Left renal pelvis (tissue), 4 donors: ENCODE results near the gene GCN1. TPM values are rescaled to one million over a fixed set of nuclear protein-coding genes. Genes with fewer than 3 reads are reported as not detected.

Source experiments
- DNase-seq, 4 donors: peaks; one replicate each; pipeline ENCODE4 v3.0.0-alpha.2; 2013; ENCODE audit warnings: low read depth in 4 of 4, low spot score in 3 of 4
- polyA plus RNA-seq, 4 donors: library from polyadenylated mRNA; unstranded; fragments of 120-200 nt; gene quantifications; one replicate each; pipeline ENCODE4 v1.2.1, GENCODE V29; 2013; ENCODE audit not compliant: insufficient read length in 4 of 4

GCN1 gene
- polyA plus RNA-seq, 4 donors = 46.8 to 66.2 (median 51.2) TPM

GRCh38 chr12:120230326-120230973 lies 35.9 kb upstream of the GCN1 start:
- DNase-seq = peak in 1 of 4 donors; percentile 60

GRCh38 chr12:120229487-120230325 lies 35.2 kb upstream of the GCN1 start:
- no peak for DNase-seq

GRCh38 chr12:120229071-120229486 lies 34.6 kb upstream of the GCN1 start:
- no peak for DNase-seq

GRCh38 chr12:120228291-120229070 lies 34.0 kb upstream of the GCN1 start:
- peak in 3 of 4 donors; percentile 73 to 77 (median 74) for DNase-seq

GRCh38 chr12:120228041-120228290 lies 33.5 kb upstream of the GCN1 start:
- DNase-seq = no peak

GRCh38 chr12:120227233-120228040 lies 32.9 kb upstream of the GCN1 start:
- DNase-seq = no peak

GRCh38 chr12:120225852-120226640 lies 31.5 kb upstream of the GCN1 start:
- no peak for DNase-seq

GRCh38 chr12:120225200-120225558 lies 30.7 kb upstream of the GCN1 start:
- no peak for DNase-seq

- DNase-seq = no peak
Measured at GRCh38 chr12:120224304-120225199, 30.0 kb upstream of the GCN1 start.

- DNase-seq = no peak
Measured at GRCh38 chr12:120223458-120224303, 29.2 kb upstream of the GCN1 start.

- DNase-seq = no peak
Measured at GRCh38 chr12:120222288-120222832, 27.8 kb upstream of the GCN1 start.

- DNase-seq = no peak
Measured at GRCh38 chr12:120221576-120221900, 27.0 kb upstream of the GCN1 start.

GRCh38 chr12:120220838-120221575 lies 26.5 kb upstream of the GCN1 start:
- no peak for DNase-seq

- no peak for DNase-seq
Measured at GRCh38 chr12:120218680-120219606, 24.4 kb upstream of the GCN1 start.

GRCh38 chr12:120216742-120217605 lies 22.5 kb upstream of the GCN1 start:
- DNase-seq = no peak
